ENCODE measurements around the gene PRPF18. TPM values are rescaled to one million over a fixed set of nuclear protein-coding genes. Genes with fewer than 3 reads are reported as not detected.

The PRPF18 gene
- total and polyA plus RNA-seq, 10 donors = 7.1 to 41.7 (median 24.5) TPM

GRCh38 chr10:13597909-13598308 is 11.1 kb downstream of the PRPF18 start:
- Histone ChIP-seq H3K4me3 (no peak overlapping the region), H3K4me1 (no peaks in the 10 kb centered on the region), H3K9me3 (no peaks in the 10 kb centered on the region), H3K27me3 (replicated peaks in 1 of 7) (no peaks in the 10 kb centered on the region), H3K36me3 (peaks cover 0 to 91% (median 31%) of the 10 kb centered on the region in 6 donors), H3K27ac (no peak overlapping the region)
- whole genome bisulfite sequencing, 5 donors = 88 to 97% (median 94%) methylated on average over 5 of the region's 5 CpGs
- TF ChIP-seq POLR2AphosphoS5 (IDR thresholded peaks at IDR 0.05) = no peak
- no peak for TF ChIP-seq POLR2A (IDR thresholded peaks at IDR 0.05)
- TF ChIP-seq CTCF (IDR thresholded peaks at IDR 0.05 in 8 of 11, conservative IDR thresholded peaks at IDR 0.05 in 3 of 11) = no peak
- intact Hi-C loops (cut with DNase I; ENCODE audit: low total_unique reads) = no loop called here
- no peak for DNase-seq

- H3K4me1 ChIP-seq = no peaks in the 10 kb centered on the region
- H3K4me3 ChIP-seq = no peak overlapping the region
- 88 to 95% (median 90%) methylated on average over 2 of the region's 2 CpGs for WGBS, 5 donors
- H3K27ac ChIP-seq = no peak overlapping the region
- TF ChIP-seq CTCF (IDR thresholded peaks at IDR 0.05 in 8 of 11, conservative IDR thresholded peaks at IDR 0.05 in 3 of 11) (no peak), POLR2AphosphoS5 (IDR thresholded peaks at IDR 0.05) (no peak), POLR2A (IDR thresholded peaks at IDR 0.05) (no peak)
- no peak for DNase-seq
- peaks cover 0 to 100% (median 60%) of the 10 kb centered on the region in 6 donors for H3K36me3 ChIP-seq
- intact Hi-C loops (cut with DNase I; ENCODE audit: low total_unique reads) = no loop called here
- H3K9me3 ChIP-seq = no peaks in the 10 kb centered on the region
- H3K27me3 ChIP-seq (replicated peaks in 1 of 7) = no peaks in the 10 kb centered on the region
These were observed 17.7 kb downstream of the PRPF18 start for GRCh38 chr10:13604357-13605040.

- H3K36me3 ChIP-seq = peaks cover 0 to 100% (median 68%) of the 10 kb centered on the region in 6 donors
- no peak overlapping the region for H3K27ac ChIP-seq
- no peak for DNase-seq
These were observed 21.6 kb downstream of the PRPF18 start for GRCh38 chr10:13608246-13608853.

More at GRCh38 chr10:13608246-13608853, 21.6 kb downstream of the PRPF18 start:
- 88 to 93% (median 91%) methylated on average over 8 of the region's 8 CpGs for WGBS, 5 donors
- no peaks in the 10 kb centered on the region for H3K27me3 ChIP-seq (replicated peaks in 1 of 7)
- no peaks in the 10 kb centered on the region for H3K9me3 ChIP-seq
- no peaks in the 10 kb centered on the region for H3K4me1 ChIP-seq
- TF ChIP-seq CTCF (IDR thresholded peaks at IDR 0.05 in 8 of 11, conservative IDR thresholded peaks at IDR 0.05 in 3 of 11) = no peak
- no peak for TF ChIP-seq POLR2A (IDR thresholded peaks at IDR 0.05)
- TF ChIP-seq POLR2AphosphoS5 (IDR thresholded peaks at IDR 0.05) = no peak
- no peak overlapping the region for H3K4me3 ChIP-seq
- intact Hi-C loops (cut with DNase I; ENCODE audit: low total_unique reads) = no loop called here

Measured in spleen (tissue), 11 donors.